ENCODE data around the gene SEC14L3.
A peak's percentile ranks its signal among the peaks of the same experiment; 100 is the strongest.

Gene SEC14L3

GRCh38 chr22:30445438-30446145 is 26.2 kb downstream of the SEC14L3 start:
- DNase-seq (ENCODE audit: extremely low read depth in 1 of 2, low read depth in 1 of 2): no peak

- no peak for DNase-seq (ENCODE audit: extremely low read depth in 1 of 2, low read depth in 1 of 2)
Measured at GRCh38 chr22:30444632-30445437, 27.0 kb downstream of the SEC14L3 start.

DNA sequence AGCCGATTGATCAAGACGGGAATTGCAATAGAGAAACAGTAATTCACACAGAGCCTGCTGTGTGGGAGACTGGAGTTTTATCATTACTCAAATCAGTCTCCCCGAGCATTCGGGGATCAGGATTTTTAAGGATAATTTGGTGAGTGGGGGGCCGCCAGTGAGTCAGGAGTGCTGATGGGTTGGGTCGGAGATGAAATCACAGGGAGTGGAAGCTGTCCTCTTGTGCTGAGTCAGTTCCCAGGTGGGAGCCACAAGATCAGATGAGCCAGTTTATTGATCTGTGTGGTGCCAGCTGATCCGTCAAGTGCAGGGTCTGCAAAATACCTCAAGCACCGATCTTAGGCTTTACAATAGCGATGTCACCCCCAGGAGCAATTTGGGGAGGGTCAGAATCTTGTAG is 30.7 kb downstream of the SEC14L3 start:
- no peak for DNase-seq (ENCODE audit: extremely low read depth in 1 of 2, low read depth in 1 of 2)

- DNase-seq (ENCODE audit: extremely low read depth in 1 of 2, low read depth in 1 of 2): no peak
Measured at GRCh38 chr22:30439836-30440235, 32.0 kb downstream of the SEC14L3 start.

DNA sequence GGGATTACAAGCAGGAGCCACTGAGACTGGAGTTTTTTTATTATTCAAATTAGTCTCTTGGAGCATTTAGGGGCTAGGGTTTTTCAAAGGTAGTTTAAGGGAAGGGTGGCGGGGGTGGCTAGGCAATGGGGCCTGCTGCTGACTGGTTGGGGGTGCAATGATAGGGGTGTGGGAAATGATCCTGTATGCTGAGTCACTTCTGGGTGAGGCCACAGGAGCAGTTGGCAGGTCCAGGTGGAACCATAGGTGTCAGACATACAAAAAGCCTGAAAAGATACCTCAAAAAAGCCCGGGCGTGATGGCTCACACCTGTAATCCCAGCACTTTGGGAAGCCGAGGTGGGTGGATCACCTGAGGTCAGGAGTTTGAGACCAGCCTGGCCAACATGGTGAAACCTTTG is 32.6 kb downstream of the SEC14L3 start:
- no peak for DNase-seq (ENCODE audit: extremely low read depth in 1 of 2, low read depth in 1 of 2)

- no peak for DNase-seq (ENCODE audit: extremely low read depth in 1 of 2, low read depth in 1 of 2)
Measured at GRCh38 chr22:30438559-30438958, 33.3 kb downstream of the SEC14L3 start.

GRCh38 chr22:30436196-30436595 is 35.6 kb downstream of the SEC14L3 start:
- no peak for DNase-seq (ENCODE audit: extremely low read depth in 1 of 2, low read depth in 1 of 2)

DNA sequence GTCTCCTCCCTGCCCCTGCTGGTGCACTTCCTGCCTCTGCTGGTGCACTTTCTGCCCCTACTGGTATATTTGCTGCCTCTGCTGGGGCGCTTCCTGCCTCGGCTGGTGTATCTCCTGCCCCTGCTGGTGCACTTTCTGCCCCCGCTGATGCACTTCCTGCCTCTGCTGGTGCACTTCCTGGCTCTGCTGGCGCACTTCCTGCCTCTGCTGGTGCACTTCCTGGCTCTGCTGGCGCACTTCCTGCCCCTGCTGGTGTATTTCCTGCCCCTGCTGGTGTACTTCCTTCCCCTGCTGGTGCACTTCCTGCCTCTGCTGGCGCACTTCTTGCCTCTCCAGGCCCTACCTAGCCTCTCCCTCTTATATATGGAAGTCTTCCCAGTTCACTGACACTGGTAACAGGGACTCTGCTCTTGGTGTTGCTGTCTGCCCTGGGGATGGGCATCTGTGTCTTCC is 36.1 kb downstream of the SEC14L3 start:
- DNase-seq (ENCODE audit: extremely low read depth in 1 of 2, low read depth in 1 of 2): peak; percentile 57 to 94

GRCh38 chr22:30434843-30435242 is 37.0 kb downstream of the SEC14L3 start:
- no peak for DNase-seq (ENCODE audit: extremely low read depth in 1 of 2, low read depth in 1 of 2)

DNA sequence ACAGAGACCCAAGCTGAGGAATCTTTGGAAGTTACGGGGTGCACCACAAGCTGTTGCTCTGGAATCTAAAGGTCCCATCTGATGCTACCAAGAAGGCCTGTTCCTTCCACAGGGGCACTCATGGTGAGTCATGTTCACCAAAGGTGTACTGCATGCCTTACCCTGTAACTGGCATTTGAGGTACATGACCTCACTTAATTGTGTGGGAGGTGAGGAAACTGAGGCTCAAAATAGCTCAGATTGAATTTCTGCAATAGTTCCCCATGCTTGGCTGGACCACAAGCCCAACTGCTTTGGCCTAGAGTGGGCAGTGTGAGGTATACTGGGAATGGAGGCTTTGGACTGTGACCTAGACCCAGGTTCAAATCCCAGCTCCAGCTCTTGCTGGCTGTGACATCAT is 38.0 kb downstream of the SEC14L3 start:
- no peak for DNase-seq (ENCODE audit: extremely low read depth in 1 of 2, low read depth in 1 of 2)

DNA sequence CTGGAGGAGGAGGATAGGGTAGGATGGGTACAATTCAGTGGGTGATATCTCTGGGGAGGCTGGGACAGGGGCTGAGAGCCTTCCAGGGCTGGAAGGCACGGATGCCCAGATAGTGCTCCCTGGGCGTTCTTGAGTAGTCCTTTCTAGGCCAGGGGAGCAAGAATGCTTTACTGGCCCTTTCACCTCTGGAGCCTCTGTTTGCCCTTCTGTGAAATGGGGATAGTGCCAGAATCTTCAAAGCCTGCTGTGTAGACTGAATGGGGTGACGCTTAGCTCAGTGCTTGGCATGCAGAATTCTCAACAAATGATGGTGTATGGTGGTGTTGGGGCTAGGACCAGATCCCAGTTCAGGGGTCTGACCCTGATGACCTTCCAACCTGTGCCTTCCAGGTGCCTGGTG is 38.6 kb downstream of the SEC14L3 start:
- no peak for DNase-seq (ENCODE audit: extremely low read depth in 1 of 2, low read depth in 1 of 2)

- DNase-seq (ENCODE audit: extremely low read depth in 1 of 2, low read depth in 1 of 2): no peak
Measured at GRCh38 chr22:30432520-30432919, 39.3 kb downstream of the SEC14L3 start.

DNA sequence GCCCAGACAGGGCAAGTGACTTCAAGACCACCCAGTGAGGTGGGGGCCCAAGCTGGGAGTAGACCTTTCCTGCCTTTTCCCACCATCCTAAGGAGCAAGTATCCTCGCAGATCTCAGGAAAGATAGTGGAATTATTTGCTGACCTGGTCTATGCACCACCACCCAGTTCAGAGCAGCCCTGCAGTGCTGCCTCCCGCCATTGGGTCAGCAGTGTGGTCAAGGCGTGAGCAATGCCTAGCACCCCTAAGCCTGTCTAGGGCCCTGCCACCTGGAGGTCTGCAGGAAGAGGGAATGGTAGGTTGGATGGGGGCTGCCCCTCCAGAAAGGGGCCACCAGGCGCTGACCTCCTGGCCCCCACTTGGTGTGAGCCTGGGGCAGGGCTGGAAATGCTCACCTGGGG is 39.7 kb downstream of the SEC14L3 start:
- DNase-seq (ENCODE audit: extremely low read depth in 1 of 2, low read depth in 1 of 2): no peak

- no peak for DNase-seq (ENCODE audit: extremely low read depth in 1 of 2, low read depth in 1 of 2)
Measured at GRCh38 chr22:30430933-30431332, 40.9 kb downstream of the SEC14L3 start.

DNA sequence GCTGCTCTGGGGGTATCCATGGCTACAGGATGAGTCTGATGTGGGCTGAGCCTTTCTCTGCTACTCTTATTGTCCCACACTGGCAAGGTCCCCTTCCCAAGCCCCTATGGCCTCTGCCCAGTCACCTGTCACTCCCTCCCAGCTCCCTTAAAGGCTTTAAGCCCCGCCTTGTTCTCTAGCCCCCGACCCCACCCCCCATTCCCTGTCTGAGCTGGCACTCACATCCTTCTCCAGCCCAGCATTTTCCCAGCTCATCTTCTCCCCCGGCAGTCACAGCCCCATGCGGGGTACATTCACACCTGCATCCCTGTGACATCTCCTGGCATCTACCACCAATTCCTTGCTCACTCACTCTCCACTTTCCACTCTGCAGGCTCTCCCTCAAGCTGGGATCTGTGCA is 41.9 kb downstream of the SEC14L3 start:
- DNase-seq (ENCODE audit: extremely low read depth in 1 of 2, low read depth in 1 of 2): no peak

DNA sequence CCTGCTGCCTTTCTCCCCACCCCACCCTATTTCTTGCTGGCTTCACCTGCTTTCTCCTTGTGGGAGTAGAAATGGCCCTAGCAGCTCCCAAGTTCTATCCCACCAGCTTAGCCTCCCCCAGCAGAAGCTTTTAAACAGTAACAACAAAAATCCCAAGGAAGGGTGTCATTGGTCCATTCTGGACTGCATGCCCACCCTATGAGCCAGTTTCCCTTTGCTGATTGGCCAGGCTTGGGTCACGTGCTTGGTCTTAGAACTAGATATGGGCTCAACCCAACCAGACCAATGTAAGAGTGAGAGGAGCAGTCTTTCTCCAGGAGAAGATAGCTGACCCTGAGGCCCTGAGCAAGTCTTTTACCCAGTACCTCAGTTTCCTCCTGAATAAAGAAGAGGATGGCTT is 43.9 kb downstream of the SEC14L3 start:
- no peak for DNase-seq (ENCODE audit: extremely low read depth in 1 of 2, low read depth in 1 of 2)

DNA sequence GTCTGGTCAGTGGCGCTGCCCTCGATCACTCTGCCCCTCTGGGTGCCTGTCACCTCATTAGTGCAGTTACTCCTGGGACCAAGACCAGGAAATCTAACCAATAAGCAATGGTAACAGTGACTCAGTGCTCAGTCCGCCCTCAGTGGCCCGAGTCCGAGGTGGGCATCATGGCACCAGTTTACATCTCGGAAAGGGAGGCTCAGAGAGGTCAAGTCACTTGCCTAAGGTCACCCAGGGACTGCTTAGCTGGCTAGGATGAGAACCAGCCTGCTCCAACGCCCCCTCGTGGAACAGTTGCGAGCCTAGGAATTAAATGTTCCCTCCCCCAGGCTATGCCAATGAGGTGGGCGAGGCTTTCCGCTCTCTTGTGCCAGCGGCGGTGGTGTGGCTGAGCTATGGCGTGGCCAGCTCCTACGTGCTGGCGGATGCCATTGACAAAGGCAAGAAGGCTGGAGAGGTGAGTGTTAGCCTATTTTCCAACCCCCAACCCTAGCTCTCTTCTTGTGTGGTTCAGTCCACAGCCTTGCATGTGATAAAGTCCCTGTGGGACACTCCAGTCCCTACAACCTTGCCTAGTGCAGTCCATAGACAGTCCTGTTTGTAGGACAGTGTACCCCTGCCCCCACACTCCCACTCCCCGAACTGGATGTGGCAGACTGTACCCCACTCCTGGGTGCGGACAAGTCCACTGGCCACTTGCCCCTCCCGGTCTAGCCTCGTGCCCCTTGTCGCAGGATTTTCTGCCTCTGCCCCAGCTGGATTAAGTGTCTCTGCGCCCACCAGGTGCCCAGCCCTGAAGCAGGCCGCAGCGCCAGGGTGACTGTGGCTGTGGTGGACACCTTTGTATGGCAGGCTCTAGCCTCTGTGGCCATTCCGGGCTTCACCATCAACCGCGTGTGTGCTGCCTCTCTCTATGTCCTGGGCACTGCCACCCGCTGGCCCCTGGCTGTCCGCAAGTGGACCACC is 45.1 kb downstream of the SEC14L3 start:
- peak; percentile 72 to 85 for DNase-seq (ENCODE audit: extremely low read depth in 1 of 2, low read depth in 1 of 2)

DNA sequence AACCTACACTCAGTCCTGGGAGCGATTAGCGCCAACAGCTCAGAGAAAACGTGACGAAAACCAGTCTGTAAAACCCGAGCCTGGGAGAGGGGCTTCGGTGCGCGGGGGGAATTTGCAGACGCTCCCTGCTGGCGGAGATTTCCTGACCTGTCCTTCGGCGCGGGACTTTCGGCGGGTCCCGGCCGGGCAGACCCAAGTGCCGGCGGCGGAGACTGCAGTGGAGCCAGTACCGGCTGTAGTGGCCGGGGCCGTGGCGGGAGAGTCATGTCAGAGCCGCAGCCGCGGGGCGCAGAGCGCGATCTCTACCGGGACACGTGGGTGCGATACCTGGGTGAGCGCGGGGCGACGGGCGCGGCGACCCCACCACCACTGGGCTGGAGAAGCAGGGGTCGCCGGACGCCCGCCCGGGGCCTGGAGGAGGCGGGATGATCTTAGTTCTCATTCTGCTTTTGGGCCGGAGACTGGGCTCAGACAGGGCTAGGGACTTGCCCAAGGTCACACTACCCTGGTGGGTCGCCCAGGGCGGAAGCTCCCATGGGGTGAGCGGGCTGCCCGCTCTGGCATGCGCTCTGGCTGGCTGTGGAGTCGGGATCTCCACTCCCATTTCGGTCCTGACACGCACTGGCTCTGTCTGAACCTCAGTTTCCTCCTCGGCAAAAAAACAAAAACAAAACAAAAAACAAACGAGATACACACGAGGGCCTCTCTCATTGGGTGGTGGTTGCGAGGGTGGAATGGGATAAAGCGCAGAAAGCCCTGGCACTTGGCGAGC is 46.0 kb downstream of the SEC14L3 start, which contains the start of gene MTFP1:
Gene MTFP1, plus strand, starts transcription at position 153 of the 772 bp plus-strand sequence. Its CDS starts 112 bp downstream, at position 265.
- no peak for DNase-seq (ENCODE audit: extremely low read depth in 1 of 2, low read depth in 1 of 2)

DNA sequence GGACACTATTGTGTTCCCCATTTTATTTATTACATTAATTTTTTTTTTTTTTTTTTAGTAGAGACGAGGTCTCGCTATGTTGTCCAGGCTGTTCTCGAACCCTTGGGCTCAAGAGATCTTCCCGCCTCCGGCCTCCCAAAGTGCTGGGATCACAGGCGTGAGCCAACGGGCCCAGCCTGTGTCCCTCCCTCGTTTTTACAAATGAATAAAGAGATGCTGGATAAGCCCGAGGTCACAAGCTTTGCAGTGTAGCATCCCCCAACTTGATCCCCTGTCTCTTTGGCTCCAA is 46.5 kb downstream of the SEC14L3 start:
- no peak for DNase-seq (ENCODE audit: extremely low read depth in 1 of 2, low read depth in 1 of 2)

GRCh38 chr22:30424534-30425326 is 47.1 kb downstream of the SEC14L3 start:
- no peak for DNase-seq (ENCODE audit: extremely low read depth in 1 of 2, low read depth in 1 of 2)
